MM.1S (cell line): Measurements from ENCODE around the gene BRICD5.

Experiments
- DNase-seq: peaks from one replicate; pipeline ENCODE4 v3.0.0-alpha.2; 2015
- H2AFZ ChIP-seq: fragments of 300-600 bp; sonication (generic); 2 replicates; pipeline ENCODE4 v1.6.0; 2016; ENCODE audit warnings: antibody characterized with exemption, low read length
- H3F3A ChIP-seq: fragments of 300-600 bp; sonication (generic); 2 replicates; pipeline ENCODE4 v1.6.1; 2016; ENCODE audit warnings: mild to moderate bottlenecking, antibody characterized with exemption, low read length, moderate library complexity, mixed read lengths; ENCODE audit not compliant: insufficient read depth
- H3K27ac ChIP-seq: fragments of 300-600 bp; sonication (generic); 2 replicates; pipeline ENCODE4 v1.5.1; 2016; ENCODE audit warnings: mild to moderate bottlenecking, low read length
- H3K27me3 ChIP-seq: fragments of 300-600 bp; sonication (generic); replicated peaks from 2 replicates; pipeline ENCODE4 v1.6.0; 2016; ENCODE audit warnings: low read length; ENCODE audit not compliant: insufficient read depth
- H3K36me3 ChIP-seq: fragments of 300-600 bp; sonication (generic); replicated peaks from 2 replicates; pipeline ENCODE4 v1.6.1; 2016; ENCODE audit warnings: mild to moderate bottlenecking, low read length, mixed read lengths; ENCODE audit not compliant: insufficient read depth
- H3K4me1 ChIP-seq: fragments of 300-600 bp; sonication (generic); 2 replicates; pipeline ENCODE4 v1.6.1; 2016; ENCODE audit warnings: low read length, mixed read lengths
- H3K4me2 ChIP-seq: fragments of 300-600 bp; sonication (generic); 2 replicates; pipeline ENCODE4 v1.6.0; 2016; ENCODE audit warnings: low read depth, low read length
- H3K4me3 ChIP-seq: fragments of 300-600 bp; sonication (generic); 2 replicates; pipeline ENCODE4 v1.5.1; 2016; ENCODE audit warnings: low read length, mixed read lengths
- H3K79me2 ChIP-seq: fragments of 300-600 bp; sonication (generic); 2 replicates; pipeline ENCODE4 v1.6.1; 2016; ENCODE audit warnings: mixed run types, low read length, mixed read lengths
- H3K9ac ChIP-seq: fragments of 300-600 bp; sonication (generic); 2 replicates; pipeline ENCODE4 v1.6.1; 2016; ENCODE audit warnings: low read length, mixed read lengths
- H3K9me2 ChIP-seq: fragments of 300-600 bp; sonication (generic); replicated peaks from 2 replicates; pipeline ENCODE4 v1.6.1; 2016; ENCODE audit warnings: mild to moderate bottlenecking, low read length, mixed read lengths; ENCODE audit not compliant: insufficient read depth
- H3K9me3 ChIP-seq: fragments of 300-600 bp; sonication (generic); replicated peaks from 2 replicates; pipeline ENCODE4 v1.6.1; 2016; ENCODE audit warnings: mild to moderate bottlenecking, low read length, mixed read lengths; ENCODE audit not compliant: insufficient read depth
- H4K20me1 ChIP-seq: fragments of 300-600 bp; sonication (generic); 2 replicates; pipeline ENCODE4 v1.6.1; 2016; ENCODE audit warnings: mild to moderate bottlenecking, low read length, moderate library complexity, mixed read lengths; ENCODE audit not compliant: insufficient read depth
- CTCF ChIP-seq: fragments of 300-600 bp; sonication (generic); IDR thresholded peaks from 2 replicates; pipeline ENCODE4 v1.5.1; 2016; ENCODE audit warnings: antibody characterized with exemption, low read length, mixed read lengths
- EZH2 ChIP-seq: fragments of 300-600 bp; sonication (generic); optimal IDR thresholded peaks from 2 replicates; pipeline ENCODE3; 2017; ENCODE audit warnings: low read depth, mild to moderate bottlenecking, antibody characterized with exemption, low read length, mixed read lengths
- EZH2phosphoT487 ChIP-seq: fragments of 300-600 bp; sonication (generic); IDR thresholded peaks from 2 replicates; pipeline ENCODE4 v1.6.1; 2018; ENCODE audit warnings: antibody characterized with exemption, low read length

Gene BRICD5

GRCh38 chr16:2232094-2232990 lies 21.7 kb upstream of the BRICD5 start:
- H3K9ac ChIP-seq: no peak overlapping the region
- H3K27ac ChIP-seq: no peak overlapping the region
- H3K27me3 ChIP-seq: no peaks in the 10 kb centered on the region; the same call in 1 of the 2 replicates
- no peak overlapping the region for H3K4me3 ChIP-seq
- no peaks in the 10 kb centered on the region for H3K9me3 ChIP-seq
- TF ChIP-seq EZH2: no peak
- no peak for TF ChIP-seq CTCF
- TF ChIP-seq EZH2phosphoT487: no peak
- H3K79me2 ChIP-seq: peaks cover 17% of the 10 kb centered on the region
- H3K36me3 ChIP-seq: no peaks in the 10 kb centered on the region
- H3F3A ChIP-seq: no peaks in the 10 kb centered on the region
- no peaks in the 10 kb centered on the region for H3K9me2 ChIP-seq
- no peaks in the 10 kb centered on the region for H4K20me1 ChIP-seq
- H2AFZ ChIP-seq: no peak overlapping the region
- no peak for DNase-seq
- no peaks in the 10 kb centered on the region for H3K4me1 ChIP-seq
- H3K4me2 ChIP-seq: no peak overlapping the region

- H3K9me2 ChIP-seq: no peaks in the 10 kb centered on the region
- no peak for TF ChIP-seq CTCF
- TF ChIP-seq EZH2: no peak
- no peak for TF ChIP-seq EZH2phosphoT487
- no peaks in the 10 kb centered on the region for H3K4me1 ChIP-seq
- H3K27me3 ChIP-seq: no peaks in the 10 kb centered on the region
- H3K36me3 ChIP-seq: no peaks in the 10 kb centered on the region
- no peak for DNase-seq
- H3K9me3 ChIP-seq: no peaks in the 10 kb centered on the region
- H4K20me1 ChIP-seq: no peaks in the 10 kb centered on the region
- no peak overlapping the region for H3K9ac ChIP-seq
- no peak overlapping the region for H3K4me2 ChIP-seq
- H3F3A ChIP-seq: no peaks in the 10 kb centered on the region
- H3K79me2 ChIP-seq: peaks cover 26% of the 10 kb centered on the region
- H2AFZ ChIP-seq: no peak overlapping the region
- H3K4me3 ChIP-seq: no peak overlapping the region
- H3K27ac ChIP-seq: no peak overlapping the region
Measured at GRCh38 chr16:2231016-2231931, 20.6 kb upstream of the BRICD5 start.

GRCh38 chr16:2230376-2230775 lies 19.7 kb upstream of the BRICD5 start:
- TF ChIP-seq EZH2phosphoT487 (no peak), EZH2 (no peak), CTCF (no peak)
- Histone ChIP-seq H3K9me2 (no peaks in the 10 kb centered on the region), H3K9me3 (no peaks in the 10 kb centered on the region), H3K9ac (no peak overlapping the region), H3K4me3 (no peak overlapping the region), H3F3A (no peaks in the 10 kb centered on the region), H3K36me3 (no peaks in the 10 kb centered on the region), H3K79me2 (peaks cover 35% of the 10 kb centered on the region), H3K4me2 (no peak overlapping the region), H3K4me1 (no peaks in the 10 kb centered on the region), H3K27ac (no peak overlapping the region), H2AFZ (no peak overlapping the region), H3K27me3 (no peaks in the 10 kb centered on the region), H4K20me1 (no peaks in the 10 kb centered on the region)
- DNase-seq: no peak
